Cardiac muscle cell (in vitro differentiated cells and primary cell): Measurements from ENCODE around the gene SLC9A9. TPM values are rescaled to one million over a fixed set of nuclear protein-coding genes. Genes with fewer than 3 reads are reported as not detected.

ENCODE experiments used
- DNase-seq, 2 donors: peaks; one replicate each; pipeline versions ENCODE4 v3.0.0 to v3.0.0-alpha.2; 2010 to 2017; ENCODE audit warnings: low read depth in 1 of 2, low spot score in 1 of 2
- H3K27ac ChIP-seq: fragments of 200-600 bp; sonication (generic); 2 replicates; pipeline ENCODE4 v1.5.1; 2016
- H3K27me3 ChIP-seq: fragments of 200-600 bp; sonication (generic); 2 replicates; pipeline ENCODE4 v1.6.0; 2016; ENCODE audit warnings: control low read depth
- H3K36me3 ChIP-seq: fragments of 200-600 bp; sonication (generic); 2 replicates; pipeline ENCODE4 v1.5.1; 2016; ENCODE audit warnings: control low read depth
- H3K4me1 ChIP-seq: fragments of 200-600 bp; sonication (generic); 2 replicates; pipeline ENCODE4 v1.8.1; 2017; ENCODE audit warnings: low read depth, mild to moderate bottlenecking, mixed run types
- H3K4me3 ChIP-seq: fragments of 200-600 bp; sonication (generic); 2 replicates; pipeline ENCODE4 v1.5.1; 2016; ENCODE audit warnings: mild to moderate bottlenecking
- H3K9me3 ChIP-seq: fragments of 200-600 bp; sonication (generic); 2 replicates; pipeline ENCODE4 v1.5.1; 2017; ENCODE audit warnings: low read depth, mild to moderate bottlenecking, control low read depth
- polyA plus RNA-seq: library from polyadenylated mRNA; unstranded; fragments of >200 nt; fragmentation: Nextera tagmentation; extraction: Ambion mirVana; gene quantifications from 2 replicates; pipeline ENCODE4 v1.2.1, GENCODE V29; 2016
- total RNA-seq: library from RNA; depleted of rRNA; stranded (reverse); fragments of >200 nt; gene quantifications from 2 replicates; pipeline ENCODE4 v1.2.3, GENCODE V29; 2016
- TF ChIP-seq, protein P1 (sequence below): IDR thresholded peaks from 2 replicates; pipeline ENCODE4 v1.5.1; 2012; ENCODE audit warnings: low read depth, mild to moderate bottlenecking, low read length

SLC9A9 gene
- total and polyA plus RNA-seq, 2 experiments from 2014 or later: 0.73 to 1.5 TPM

DNA sequence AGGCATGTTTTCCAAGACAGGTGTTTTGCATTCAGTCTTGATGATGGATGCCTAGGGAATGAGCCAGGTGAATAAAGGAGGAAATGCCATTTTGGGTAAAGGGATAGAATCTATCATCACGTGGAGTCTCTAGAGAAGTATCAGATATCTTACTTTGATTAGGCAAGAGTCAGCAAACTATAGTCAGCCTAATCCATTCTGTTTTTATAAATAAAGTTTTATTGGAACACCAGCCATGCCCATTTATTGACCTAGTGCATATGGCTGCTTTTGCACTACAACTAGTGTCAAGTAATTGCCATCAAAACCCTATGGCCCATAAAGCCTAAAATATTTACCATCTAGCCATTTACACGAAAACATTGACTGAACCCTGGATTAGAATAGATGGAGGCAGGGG lies 231.2 kb downstream of the SLC9A9 start:
- no peaks in the 10 kb centered on the region for H3K9me3 ChIP-seq
- H3K4me3 ChIP-seq: no peak overlapping the region
- TF ChIP-seq, protein P1, sequence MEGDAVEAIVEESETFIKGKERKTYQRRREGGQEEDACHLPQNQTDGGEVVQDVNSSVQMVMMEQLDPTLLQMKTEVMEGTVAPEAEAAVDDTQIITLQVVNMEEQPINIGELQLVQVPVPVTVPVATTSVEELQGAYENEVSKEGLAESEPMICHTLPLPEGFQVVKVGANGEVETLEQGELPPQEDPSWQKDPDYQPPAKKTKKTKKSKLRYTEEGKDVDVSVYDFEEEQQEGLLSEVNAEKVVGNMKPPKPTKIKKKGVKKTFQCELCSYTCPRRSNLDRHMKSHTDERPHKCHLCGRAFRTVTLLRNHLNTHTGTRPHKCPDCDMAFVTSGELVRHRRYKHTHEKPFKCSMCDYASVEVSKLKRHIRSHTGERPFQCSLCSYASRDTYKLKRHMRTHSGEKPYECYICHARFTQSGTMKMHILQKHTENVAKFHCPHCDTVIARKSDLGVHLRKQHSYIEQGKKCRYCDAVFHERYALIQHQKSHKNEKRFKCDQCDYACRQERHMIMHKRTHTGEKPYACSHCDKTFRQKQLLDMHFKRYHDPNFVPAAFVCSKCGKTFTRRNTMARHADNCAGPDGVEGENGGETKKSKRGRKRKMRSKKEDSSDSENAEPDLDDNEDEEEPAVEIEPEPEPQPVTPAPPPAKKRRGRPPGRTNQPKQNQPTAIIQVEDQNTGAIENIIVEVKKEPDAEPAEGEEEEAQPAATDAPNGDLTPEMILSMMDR: no peak
- H3K4me1 ChIP-seq: no peaks in the 10 kb centered on the region
- no peaks in the 10 kb centered on the region for H3K27me3 ChIP-seq
- no peak for DNase-seq
- no peak overlapping the region for H3K27ac ChIP-seq
- H3K36me3 ChIP-seq: no peaks in the 10 kb centered on the region

DNA sequence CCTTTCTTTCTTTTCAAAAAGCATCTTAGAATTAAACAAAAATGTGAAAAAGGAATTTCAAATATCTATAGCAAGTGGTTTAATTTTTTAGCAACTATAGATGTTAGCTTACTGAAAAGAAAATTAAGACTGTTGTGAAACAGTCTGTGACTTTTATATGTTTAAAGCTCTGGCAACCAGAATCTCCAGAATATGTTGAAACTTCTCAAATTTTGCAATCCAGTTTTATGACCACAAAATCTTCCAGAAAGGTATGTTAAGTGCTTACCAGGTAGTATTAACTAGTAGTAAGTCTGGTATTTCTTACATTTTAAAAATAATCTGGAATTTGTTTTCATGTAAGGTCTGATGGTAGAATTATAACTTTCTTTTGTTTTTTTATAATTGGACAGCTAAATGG lies 235.0 kb downstream of the SLC9A9 start:
- no peaks in the 10 kb centered on the region for H3K4me1 ChIP-seq
- peak in 1 of 2 donors; percentile 34 for DNase-seq
- H3K36me3 ChIP-seq: no peaks in the 10 kb centered on the region
- no peak overlapping the region for H3K27ac ChIP-seq
- TF ChIP-seq, protein P1: no peak
- H3K27me3 ChIP-seq: no peaks in the 10 kb centered on the region
- H3K9me3 ChIP-seq: no peaks in the 10 kb centered on the region
- H3K4me3 ChIP-seq: no peak overlapping the region

- Histone ChIP-seq H3K36me3 (no peaks in the 10 kb centered on the region), H3K4me3 (no peak overlapping the region), H3K4me1 (no peaks in the 10 kb centered on the region), H3K27ac (no peak overlapping the region), H3K27me3 (no peaks in the 10 kb centered on the region), H3K9me3 (no peaks in the 10 kb centered on the region)
- TF ChIP-seq, protein P1: no peak
- no peak for DNase-seq
Measured at GRCh38 chr3:143612541-143612940, 235.7 kb downstream of the SLC9A9 start.

GRCh38 chr3:143608966-143609365 lies 239.3 kb downstream of the SLC9A9 start:
- no peaks in the 10 kb centered on the region for H3K36me3 ChIP-seq
- TF ChIP-seq, protein P1: no peak
- peak in 1 of 2 donors; percentile 76 for DNase-seq

DNA sequence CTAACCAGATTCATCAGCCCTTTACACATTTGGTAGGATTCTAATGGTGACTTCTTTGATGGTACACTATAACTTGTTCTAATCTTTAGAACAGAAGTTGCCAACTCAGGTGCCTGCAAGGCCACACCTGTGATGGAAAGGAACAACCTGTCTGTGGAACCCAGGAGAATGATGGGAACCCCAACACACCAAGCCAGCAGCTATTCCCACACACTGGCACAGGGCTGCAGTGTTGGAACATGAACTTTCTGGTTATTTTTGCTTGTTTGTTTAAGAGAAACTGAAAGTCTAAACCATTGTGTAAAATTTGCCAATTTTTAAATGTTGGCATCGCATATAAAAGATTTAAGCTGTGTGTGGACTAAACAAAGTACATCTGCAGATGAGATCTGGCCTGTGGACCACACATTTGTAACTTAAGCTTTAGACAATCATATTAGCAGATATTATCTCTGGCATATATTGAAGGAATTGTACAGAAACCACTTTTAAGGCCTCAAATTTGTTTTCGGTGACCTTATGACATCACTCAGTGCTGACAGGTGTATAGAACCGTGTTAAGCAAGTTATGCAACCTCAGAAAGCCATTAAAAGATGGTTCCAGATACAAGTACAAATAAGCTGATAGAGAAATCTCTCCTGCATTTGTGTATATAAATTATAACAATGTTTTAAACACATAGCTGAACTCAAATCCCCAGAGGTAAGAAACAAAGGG lies 242.9 kb downstream of the SLC9A9 start:
- H3K27ac ChIP-seq: no peak overlapping the region
- H3K9me3 ChIP-seq: no peaks in the 10 kb centered on the region
- H3K4me3 ChIP-seq: no peak overlapping the region
- peaks cover 4% of the 10 kb centered on the region for H3K4me1 ChIP-seq
- H3K27me3 ChIP-seq: no peaks in the 10 kb centered on the region
- no peaks in the 10 kb centered on the region for H3K36me3 ChIP-seq
- no peak for DNase-seq
- TF ChIP-seq, protein P1: no peak

More at GRCh38 chr3:143608966-143609365, 239.3 kb downstream of the SLC9A9 start:
- H3K27ac ChIP-seq: no peak overlapping the region
- no peak overlapping the region for H3K4me3 ChIP-seq
- H3K9me3 ChIP-seq: no peaks in the 10 kb centered on the region
- no peaks in the 10 kb centered on the region for H3K27me3 ChIP-seq
- no peaks in the 10 kb centered on the region for H3K4me1 ChIP-seq
